HK-2 (cell line): ENCODE results near the gene KANSL3.
"Not testable (repeated sequence)": the region's sequence is repeated elsewhere in the genome, so short reads cannot be mapped to it uniquely, and the experiment has no call there.

Experiments
- DNase-seq: peaks from one replicate; pipeline ENCODE4 v3.0.0-alpha.2; 2018; ENCODE audit not compliant: unreplicated experiment

The KANSL3 gene

GRCh38 chr2:96638144-96639121, at the start of gene KANSL3:
TSS of gene KANSL3 (minus strand) at chr2:96638312. CDS start at chr2:96637135, 1,177 bp downstream.
- DNase-seq: peak; percentile 94

- DNase-seq: no peak
These were observed 49.2 kb upstream of the KANSL3 start for GRCh38 chr2:96687266-96687665.

GRCh38 chr2:96685577-96686459, 47.7 kb upstream of the KANSL3 start:
- no peak for DNase-seq

GRCh38 chr2:96684883-96685576, 46.9 kb upstream of the KANSL3 start:
- DNase-seq: no peak

GRCh38 chr2:96683972-96684820, 46.1 kb upstream of the KANSL3 start:
- no peak for DNase-seq

- DNase-seq: no peak
These were observed 45.2 kb upstream of the KANSL3 start for GRCh38 chr2:96683307-96683706.

GRCh38 chr2:96681540-96681939, 43.4 kb upstream of the KANSL3 start:
- no peak for DNase-seq

GRCh38 chr2:96680561-96681141, 42.5 kb upstream of the KANSL3 start:
- no peak for DNase-seq

- DNase-seq: no peak
These were observed 41.7 kb upstream of the KANSL3 start for GRCh38 chr2:96679848-96680247.

- DNase-seq: no peak
These were observed 31.6 kb upstream of the KANSL3 start for GRCh38 chr2:96669539-96670215.

- DNase-seq: no peak
These were observed 30.7 kb upstream of the KANSL3 start for GRCh38 chr2:96668771-96669170.

- not testable (repeated sequence) for DNase-seq
These were observed 27.6 kb upstream of the KANSL3 start for GRCh38 chr2:96665717-96666116.

- peak; percentile 11 for DNase-seq
These were observed 27.0 kb upstream of the KANSL3 start for GRCh38 chr2:96665083-96665569.

GRCh38 chr2:96664366-96664925, 26.3 kb upstream of the KANSL3 start:
- no peak for DNase-seq

- no peak for DNase-seq
These were observed 25.7 kb upstream of the KANSL3 start for GRCh38 chr2:96663829-96664228.

- DNase-seq: no peak
These were observed 25.1 kb upstream of the KANSL3 start for GRCh38 chr2:96663177-96663576.

GRCh38 chr2:96662360-96662759, 24.2 kb upstream of the KANSL3 start:
- no peak for DNase-seq

- no peak for DNase-seq
These were observed 23.2 kb upstream of the KANSL3 start for GRCh38 chr2:96661324-96661723.

GRCh38 chr2:96656540-96656939, 18.4 kb upstream of the KANSL3 start:
- DNase-seq: no peak
